Measurements from ENCODE around the gene CRELD2.
A peak's percentile ranks its signal among the peaks of the same experiment; 100 is the strongest.

CRELD2 gene

GRCh38 chr22:49917974-49918910, at the start of gene CRELD2, which contains the start of gene ALG12:
Gene CRELD2 (plus strand): TSS chr22:49918634. CDS start chr22:49918770, 136 bp downstream.
Gene ALG12 (minus strand): TSS chr22:49918438. CDS start chr22:49913765, 4,673 bp downstream.
- DNase-seq, result peak; percentile 98

GRCh38 chr22:49869086-49869830, 49.2 kb upstream of the CRELD2 start:
- DNase-seq, result peak; percentile 22

- DNase-seq, result peak; percentile 32
Measured at GRCh38 chr22:49869845-49870712, 48.4 kb upstream of the CRELD2 start.

- peak; percentile 24 for DNase-seq
Measured at GRCh38 chr22:49871482-49871881, 47.0 kb upstream of the CRELD2 start.

- DNase-seq, result no peak
Measured at GRCh38 chr22:49872347-49872746, 46.1 kb upstream of the CRELD2 start.

- peak; percentile 10 for DNase-seq
Measured at GRCh38 chr22:49873228-49873940, 45.0 kb upstream of the CRELD2 start.

GRCh38 chr22:49877642-49878041, 40.8 kb upstream of the CRELD2 start:
- no peak for DNase-seq

- DNase-seq, result no peak
Measured at GRCh38 chr22:49878206-49878605, 40.2 kb upstream of the CRELD2 start.

- no peak for DNase-seq
Measured at GRCh38 chr22:49879871-49880270, 38.6 kb upstream of the CRELD2 start.

GRCh38 chr22:49880281-49880680, 38.2 kb upstream of the CRELD2 start:
- no peak for DNase-seq

GRCh38 chr22:49881856-49882255, 36.6 kb upstream of the CRELD2 start:
- DNase-seq, result no peak

- DNase-seq, result no peak
Measured at GRCh38 chr22:49882519-49883293, 35.7 kb upstream of the CRELD2 start.

- no peak for DNase-seq
Measured at GRCh38 chr22:49883294-49883640, 35.2 kb upstream of the CRELD2 start.

GRCh38 chr22:49884075-49884474, 34.4 kb upstream of the CRELD2 start:
- no peak for DNase-seq

GRCh38 chr22:49884503-49885260, 33.8 kb upstream of the CRELD2 start:
- no peak for DNase-seq

- DNase-seq, result no peak
Measured at GRCh38 chr22:49885281-49885680, 33.2 kb upstream of the CRELD2 start.

GRCh38 chr22:49885881-49886280, 32.6 kb upstream of the CRELD2 start:
- DNase-seq, result no peak

GRCh38 chr22:49886346-49887063, 31.9 kb upstream of the CRELD2 start:
- no peak for DNase-seq

- DNase-seq, result no peak
Measured at GRCh38 chr22:49887064-49887451, 31.4 kb upstream of the CRELD2 start.

- no peak for DNase-seq
Measured at GRCh38 chr22:49887702-49888101, 30.7 kb upstream of the CRELD2 start.
